ENCODE measurements around the gene NLGN3. TPM values are rescaled to one million over a fixed set of nuclear protein-coding genes. Genes with fewer than 3 reads are reported as not detected.

The NLGN3 gene
- total RNA-seq, 1 donor from 2014 or later, result 0.13 TPM

DNA sequence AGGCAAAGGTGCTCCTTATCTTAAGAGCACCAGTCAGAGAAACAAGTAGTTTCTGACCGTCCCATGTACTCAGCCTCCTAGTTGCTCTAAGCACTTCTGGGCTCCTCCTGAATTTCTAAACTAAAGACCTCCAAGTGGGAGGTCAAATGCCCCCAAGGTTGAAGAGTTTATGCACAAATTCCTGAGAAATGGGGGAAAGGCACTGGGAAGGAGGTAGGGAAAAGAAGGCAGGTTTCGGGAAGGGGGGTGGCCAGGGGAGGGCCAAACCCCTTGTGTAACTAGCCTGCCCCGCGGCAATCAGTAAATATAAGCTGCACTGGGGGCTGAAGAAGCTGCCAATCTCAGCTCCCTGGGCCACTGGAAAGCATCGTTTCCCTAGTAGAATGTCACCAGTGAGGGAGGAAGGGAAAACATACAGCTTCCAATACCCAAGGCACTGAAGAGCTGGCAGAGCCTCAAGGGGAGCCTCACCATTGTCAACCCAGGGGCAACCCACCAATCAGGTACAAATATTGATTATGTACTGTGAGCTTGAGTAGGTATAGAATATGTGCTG is 45.6 kb upstream of the NLGN3 start:
- TF ChIP-seq, protein P1, sequence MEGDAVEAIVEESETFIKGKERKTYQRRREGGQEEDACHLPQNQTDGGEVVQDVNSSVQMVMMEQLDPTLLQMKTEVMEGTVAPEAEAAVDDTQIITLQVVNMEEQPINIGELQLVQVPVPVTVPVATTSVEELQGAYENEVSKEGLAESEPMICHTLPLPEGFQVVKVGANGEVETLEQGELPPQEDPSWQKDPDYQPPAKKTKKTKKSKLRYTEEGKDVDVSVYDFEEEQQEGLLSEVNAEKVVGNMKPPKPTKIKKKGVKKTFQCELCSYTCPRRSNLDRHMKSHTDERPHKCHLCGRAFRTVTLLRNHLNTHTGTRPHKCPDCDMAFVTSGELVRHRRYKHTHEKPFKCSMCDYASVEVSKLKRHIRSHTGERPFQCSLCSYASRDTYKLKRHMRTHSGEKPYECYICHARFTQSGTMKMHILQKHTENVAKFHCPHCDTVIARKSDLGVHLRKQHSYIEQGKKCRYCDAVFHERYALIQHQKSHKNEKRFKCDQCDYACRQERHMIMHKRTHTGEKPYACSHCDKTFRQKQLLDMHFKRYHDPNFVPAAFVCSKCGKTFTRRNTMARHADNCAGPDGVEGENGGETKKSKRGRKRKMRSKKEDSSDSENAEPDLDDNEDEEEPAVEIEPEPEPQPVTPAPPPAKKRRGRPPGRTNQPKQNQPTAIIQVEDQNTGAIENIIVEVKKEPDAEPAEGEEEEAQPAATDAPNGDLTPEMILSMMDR (IDR thresholded peaks at IDR 0.05; ENCODE audit: insufficient read depth, low read length, poor library complexity, severe bottlenecking), result no peak
- H3K27me3 ChIP-seq (ENCODE audit: control insufficient read depth, insufficient read depth, low read length), result no peaks in the 10 kb centered on the region
- H3K4me3 ChIP-seq (ENCODE audit: low read depth, low read length), result no peak overlapping the region
- DNase-seq (ENCODE audit: low read depth), result no peak
- H3K36me3 ChIP-seq (ENCODE audit: control insufficient read depth, insufficient read depth, low read length), result no peaks in the 10 kb centered on the region

DNA sequence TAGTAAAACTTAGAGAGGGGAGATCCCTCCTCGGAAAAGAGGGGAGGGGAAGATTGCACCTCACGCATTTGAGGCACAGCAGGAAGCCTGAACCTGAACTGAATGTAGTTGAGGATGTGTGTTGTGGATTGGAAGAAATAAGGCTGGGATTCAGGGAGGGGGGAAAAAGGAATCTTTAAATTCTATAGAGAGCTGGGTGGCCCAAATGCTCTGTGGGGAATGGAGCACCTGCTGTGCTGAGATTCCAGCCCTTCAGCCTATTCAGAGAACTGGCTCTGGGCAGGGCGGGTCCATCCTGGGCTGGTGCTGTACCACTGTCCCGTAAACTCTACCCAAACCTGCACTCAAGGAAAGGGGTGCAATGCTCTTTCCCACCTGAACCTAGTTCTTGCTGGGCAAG is 44.9 kb upstream of the NLGN3 start:
- Histone ChIP-seq H3K36me3 (ENCODE audit: control insufficient read depth, insufficient read depth, low read length) (no peaks in the 10 kb centered on the region), H3K4me3 (ENCODE audit: low read depth, low read length) (no peak overlapping the region), H3K27me3 (ENCODE audit: control insufficient read depth, insufficient read depth, low read length) (no peaks in the 10 kb centered on the region)
- no peak for DNase-seq (ENCODE audit: low read depth)
- TF ChIP-seq, protein P1 (IDR thresholded peaks at IDR 0.05; ENCODE audit: insufficient read depth, low read length, poor library complexity, severe bottlenecking), result no peak

GRCh38 chrX:71100581-71101505 is 43.8 kb upstream of the NLGN3 start:
- Histone ChIP-seq H3K27me3 (ENCODE audit: control insufficient read depth, insufficient read depth, low read length) (no peaks in the 10 kb centered on the region), H3K36me3 (ENCODE audit: control insufficient read depth, insufficient read depth, low read length) (no peaks in the 10 kb centered on the region), H3K4me3 (ENCODE audit: low read depth, low read length) (no peak overlapping the region)
- DNase-seq (ENCODE audit: low read depth), result no peak
- TF ChIP-seq, protein P1 (IDR thresholded peaks at IDR 0.05; ENCODE audit: insufficient read depth, low read length, poor library complexity, severe bottlenecking), result no peak

DNA sequence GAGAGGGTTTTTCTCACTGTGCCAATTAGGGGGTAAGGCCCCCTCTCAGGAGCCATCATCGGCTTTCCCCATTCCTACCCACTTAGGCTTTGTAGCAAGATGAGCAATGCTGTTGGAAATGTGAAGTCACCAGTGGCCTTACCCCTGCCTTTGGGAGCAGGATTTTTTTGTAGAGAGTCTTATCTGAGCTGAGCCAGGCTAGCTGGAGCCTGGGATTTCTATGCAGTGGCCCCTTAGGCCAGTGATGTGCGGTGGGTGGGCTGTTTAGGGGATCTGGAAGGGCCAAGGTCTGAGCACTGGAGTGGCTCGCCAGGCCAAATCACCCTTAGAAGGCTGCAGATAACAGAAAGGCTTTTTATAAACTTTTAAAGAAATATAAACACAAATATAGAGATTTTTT is 42.3 kb upstream of the NLGN3 start:
- TF ChIP-seq, protein P1 (IDR thresholded peaks at IDR 0.05; ENCODE audit: insufficient read depth, low read length, poor library complexity, severe bottlenecking), result no peak
- no peaks in the 10 kb centered on the region for H3K27me3 ChIP-seq (ENCODE audit: control insufficient read depth, insufficient read depth, low read length)
- DNase-seq (ENCODE audit: low read depth), result no peak
- H3K36me3 ChIP-seq (ENCODE audit: control insufficient read depth, insufficient read depth, low read length), result no peaks in the 10 kb centered on the region
- no peak overlapping the region for H3K4me3 ChIP-seq (ENCODE audit: low read depth, low read length)

GRCh38 chrX:71103110-71103983 is 41.3 kb upstream of the NLGN3 start:
- TF ChIP-seq, protein P1 (IDR thresholded peaks at IDR 0.05; ENCODE audit: insufficient read depth, low read length, poor library complexity, severe bottlenecking), result no peak
- no peaks in the 10 kb centered on the region for H3K36me3 ChIP-seq (ENCODE audit: control insufficient read depth, insufficient read depth, low read length)
- DNase-seq (ENCODE audit: low read depth), result no peak
- no peak overlapping the region for H3K4me3 ChIP-seq (ENCODE audit: low read depth, low read length)
- no peaks in the 10 kb centered on the region for H3K27me3 ChIP-seq (ENCODE audit: control insufficient read depth, insufficient read depth, low read length)
